KMS-11 (cell line): ENCODE measurements around the gene PPP1R12A.

Experiments used
- H2AFZ ChIP-seq: fragments of 200-600 bp; sonication (generic); 2 replicates; pipeline ENCODE4 v1.6.1; 2016; ENCODE audit warnings: antibody characterized with exemption, mixed run types, low read depth
- H3K27ac ChIP-seq: fragments of 200-600 bp; sonication (generic); 2 replicates; pipeline ENCODE4 v1.6.1; 2016; ENCODE audit warnings: mild to moderate bottlenecking, mixed run types
- H3K27me3 ChIP-seq: fragments of 200-600 bp; sonication (generic); 2 replicates; pipeline ENCODE4 v1.6.1; 2017; ENCODE audit warnings: mild to moderate bottlenecking, low read depth, mixed run types, moderate library complexity; ENCODE audit not compliant: insufficient read depth
- H3K36me3 ChIP-seq: fragments of 200-600 bp; sonication (generic); 2 replicates; pipeline ENCODE4 v1.6.1; 2017; ENCODE audit warnings: mild to moderate bottlenecking, mixed run types; ENCODE audit not compliant: insufficient read depth
- H3K4me1 ChIP-seq: fragments of 200-600 bp; sonication (generic); 2 replicates; pipeline ENCODE4 v1.6.1; 2016; ENCODE audit warnings: mild to moderate bottlenecking, low read depth, mixed run types; ENCODE audit not compliant: poor library complexity, severe bottlenecking
- H3K4me2 ChIP-seq: fragments of 200-600 bp; sonication (generic); 2 replicates; pipeline ENCODE4 v1.7.0; 2016; ENCODE audit warnings: mild to moderate bottlenecking, mixed run types
- H3K4me3 ChIP-seq: fragments of 200-600 bp; sonication (generic); IDR thresholded peaks from 2 replicates; pipeline ENCODE4 v1.6.1; 2017; ENCODE audit warnings: low read depth, low read length, mixed read lengths; ENCODE audit not compliant: insufficient read depth
- H3K79me2 ChIP-seq: fragments of 200-600 bp; sonication (generic); 2 replicates; pipeline ENCODE4 v1.6.1; 2016; ENCODE audit warnings: low read depth, mixed run types; ENCODE audit not compliant: insufficient read depth
- H3K9ac ChIP-seq: fragments of 200-600 bp; sonication (generic); 2 replicates; pipeline ENCODE4 v1.6.1; 2016; ENCODE audit warnings: mild to moderate bottlenecking, mixed run types
- H4K20me1 ChIP-seq: fragments of 200-600 bp; sonication (generic); 2 replicates; pipeline ENCODE4 v1.6.1; 2016; ENCODE audit warnings: mild to moderate bottlenecking, mixed run types; ENCODE audit not compliant: insufficient read depth
- CTCF ChIP-seq: fragments of 200-600 bp; sonication (generic); conservative IDR thresholded peaks from 2 replicates; pipeline ENCODE4 v1.6.1; 2017; ENCODE audit warnings: low read depth, mild to moderate bottlenecking, antibody characterized with exemption, low read length, moderate library complexity, mixed read lengths

Gene PPP1R12A

DNA sequence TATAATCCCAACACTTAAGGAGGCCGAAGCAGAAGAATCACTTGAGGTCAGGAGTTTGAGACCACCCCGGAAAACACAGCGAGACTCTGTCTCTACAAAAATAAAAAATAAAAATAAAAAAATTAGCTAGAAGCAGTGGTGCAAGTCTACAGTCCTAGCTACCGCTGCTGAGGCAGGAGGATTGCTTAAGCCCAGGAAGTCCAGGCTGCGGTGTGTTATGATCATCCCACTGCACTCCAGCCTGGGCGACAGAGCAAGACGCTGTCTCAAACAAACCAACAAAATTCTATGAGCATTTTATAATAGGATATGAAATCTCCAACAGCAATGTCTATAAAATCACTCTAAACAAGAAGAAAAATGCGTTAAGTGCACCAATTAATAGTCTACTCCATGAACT lies 75.3 kb downstream of the PPP1R12A start:
- Histone ChIP-seq H3K4me1 (peaks cover 20% of the 10 kb centered on the region), H3K79me2 (peaks cover 94% of the 10 kb centered on the region), H3K36me3 (0 out of 2 replicates have a peak, but pooled peaks cover 5% of the 10 kb centered on the region), H3K27me3 (no peaks in the 10 kb centered on the region), H3K4me2 (no peak overlapping the region), H3K27ac (no peak overlapping the region), H3K4me3 (no peak overlapping the region), H4K20me1 (peaks cover 61% of the 10 kb centered on the region), H3K9ac (no peak overlapping the region), H2AFZ (no peak overlapping the region)
- TF ChIP-seq CTCF = no peak

DNA sequence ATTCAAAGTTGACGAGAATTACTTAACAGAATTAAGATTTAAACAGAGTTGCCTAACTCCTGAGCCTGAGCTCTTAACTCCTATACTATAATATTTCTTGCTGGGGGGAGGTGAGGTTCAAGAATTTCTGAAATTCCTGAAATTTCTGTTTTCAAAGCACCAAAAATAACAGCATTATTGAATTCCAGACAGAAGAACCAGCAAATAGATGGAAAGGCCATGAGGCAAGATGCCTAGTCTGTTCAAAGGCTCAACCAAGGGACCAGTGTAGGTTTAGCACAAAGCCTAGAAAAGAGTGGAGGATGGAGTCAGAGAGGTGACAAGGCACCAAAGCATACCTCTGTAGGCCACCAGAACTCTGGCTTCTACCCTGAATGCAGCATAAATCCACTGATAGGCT lies 76.4 kb downstream of the PPP1R12A start:
- H3K27me3 ChIP-seq = no peaks in the 10 kb centered on the region
- peaks cover 94% of the 10 kb centered on the region for H3K79me2 ChIP-seq
- H3K4me3 ChIP-seq = no peak overlapping the region
- no peak overlapping the region for H3K9ac ChIP-seq
- no peak overlapping the region for H2AFZ ChIP-seq
- no peak overlapping the region for H3K27ac ChIP-seq
- no peak for TF ChIP-seq CTCF
- H4K20me1 ChIP-seq = peaks cover 59% of the 10 kb centered on the region
- H3K4me2 ChIP-seq = no peak overlapping the region
- 0 out of 2 replicates have a peak, but pooled peaks cover 5% of the 10 kb centered on the region for H3K36me3 ChIP-seq
- H3K4me1 ChIP-seq = peaks cover 13% of the 10 kb centered on the region

- no peaks in the 10 kb centered on the region for H3K27me3 ChIP-seq
- H3K27ac ChIP-seq = no peak overlapping the region
- no peak overlapping the region for H3K4me2 ChIP-seq
- H3K4me3 ChIP-seq = no peak overlapping the region
- no peak overlapping the region for H3K9ac ChIP-seq
- TF ChIP-seq CTCF = no peak
- H4K20me1 ChIP-seq = peaks cover 64% of the 10 kb centered on the region
- H3K4me1 ChIP-seq = peaks cover 16% of the 10 kb centered on the region
- H3K79me2 ChIP-seq = peaks cover 94% of the 10 kb centered on the region
- H3K36me3 ChIP-seq = 0 out of 2 replicates have a peak, but pooled peaks cover 5% of the 10 kb centered on the region
- H2AFZ ChIP-seq = no peak overlapping the region
Measured at GRCh38 chr12:79857675-79858074, 77.2 kb downstream of the PPP1R12A start.

GRCh38 chr12:79850610-79851299 lies 84.1 kb downstream of the PPP1R12A start:
- peaks cover 44% of the 10 kb centered on the region for H3K4me1 ChIP-seq
- peaks cover 94% of the 10 kb centered on the region for H3K79me2 ChIP-seq
- H3K27ac ChIP-seq = no peak overlapping the region
- peaks cover 53% of the 10 kb centered on the region for H4K20me1 ChIP-seq
- no peak overlapping the region for H3K4me2 ChIP-seq
- no peak for TF ChIP-seq CTCF
- H3K36me3 ChIP-seq = no peaks in the 10 kb centered on the region
- no peaks in the 10 kb centered on the region for H3K27me3 ChIP-seq
- no peak overlapping the region for H3K4me3 ChIP-seq
- no peak overlapping the region for H3K9ac ChIP-seq
- no peak overlapping the region for H2AFZ ChIP-seq
